ENCODE measurements around the gene DRC1. TPM values are rescaled to one million over a fixed set of nuclear protein-coding genes. Genes with fewer than 3 reads are reported as not detected.

DRC1 gene
- total RNA-seq, 8 experiments from 2014 or later, result 0.43 to 37.1 (median 0.58) TPM; not detected in 3

DNA sequence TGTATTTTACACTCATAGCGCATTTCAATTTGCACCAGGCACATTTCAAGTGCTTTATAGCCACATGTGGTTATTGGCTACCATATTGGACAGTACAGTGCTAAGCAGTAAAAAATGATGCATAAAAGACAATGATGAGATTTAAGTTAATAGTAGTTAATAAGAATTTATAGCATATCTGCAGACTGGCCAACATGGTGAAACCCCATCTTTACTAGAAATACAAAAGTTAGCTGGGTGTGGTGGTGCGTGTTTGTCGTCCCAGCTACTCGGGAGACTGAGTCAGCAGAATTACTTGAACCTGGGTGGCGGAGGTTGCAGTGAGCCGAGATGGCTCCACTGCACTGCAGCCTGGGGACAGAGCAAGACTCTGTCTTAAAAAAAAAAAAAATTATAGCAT is 9.7 kb downstream of the DRC1 start:
- Histone ChIP-seq H3K27ac (no peak overlapping the region), H3K4me3 (no peak overlapping the region), H3K4me1 (replicated peaks in 1 of 2) (no peaks in the 10 kb centered on the region)
- WGBS, 10 experiments, result 54 to 100% (median 85%) methylated on average over 2 to 6 of the region's 6 CpGs; no CpG with 5 or more reads in 2 of the 10 experiments
- in situ Hi-C loops (cut with MboI; ENCODE audit: low pct_unique_long_range_greater_than_20kb in 2 of 9, low sequenced_read_pairs in 9 of 9, unreplicated experiment in 9 of 9), result no loop called here
- no peak for ATAC-seq (replicated peaks in 6 of 8)

DNA sequence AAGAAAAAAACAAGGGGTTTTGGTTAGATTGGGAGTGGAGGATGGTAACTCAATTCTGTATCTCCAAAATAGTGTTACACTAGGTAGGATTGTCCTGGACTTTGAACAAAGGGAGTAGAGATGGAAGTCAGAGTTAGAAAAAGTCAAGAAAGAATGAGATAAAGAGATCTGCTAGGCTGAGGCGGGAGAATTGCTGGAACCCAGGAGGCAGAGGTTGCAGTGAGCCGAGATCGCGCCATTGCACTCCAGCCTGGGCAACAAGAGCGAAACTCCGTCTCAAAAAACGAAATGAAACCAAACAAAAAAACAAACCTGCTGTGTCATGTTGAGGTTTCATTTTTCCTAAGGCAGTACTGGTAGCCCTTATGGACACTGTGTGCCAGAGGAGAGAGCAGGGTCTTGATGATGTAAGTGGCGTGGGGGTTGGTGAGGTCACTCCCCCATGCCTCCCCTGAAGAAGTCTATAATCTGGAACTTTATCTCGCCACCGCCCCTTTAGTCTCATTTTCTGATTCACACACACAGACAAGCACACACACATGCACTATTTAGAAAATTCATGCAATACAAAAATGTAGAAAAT is 10.5 kb downstream of the DRC1 start:
- Histone ChIP-seq H3K27ac (no peak overlapping the region), H3K4me1 (replicated peaks in 1 of 2) (no peaks in the 10 kb centered on the region), H3K4me3 (no peak overlapping the region)
- ATAC-seq (replicated peaks in 6 of 8), result peak in 1 of 8 experiments; percentile 41
- in situ Hi-C loops (cut with MboI; ENCODE audit: low pct_unique_long_range_greater_than_20kb in 2 of 9, low sequenced_read_pairs in 9 of 9, unreplicated experiment in 9 of 9), result no loop called here
- WGBS, 10 experiments, result 43 to 100% (median 89%) methylated on average over 2 to 10 of the region's 10 CpGs; no CpG with 5 or more reads in 2 of the 10 experiments

DNA sequence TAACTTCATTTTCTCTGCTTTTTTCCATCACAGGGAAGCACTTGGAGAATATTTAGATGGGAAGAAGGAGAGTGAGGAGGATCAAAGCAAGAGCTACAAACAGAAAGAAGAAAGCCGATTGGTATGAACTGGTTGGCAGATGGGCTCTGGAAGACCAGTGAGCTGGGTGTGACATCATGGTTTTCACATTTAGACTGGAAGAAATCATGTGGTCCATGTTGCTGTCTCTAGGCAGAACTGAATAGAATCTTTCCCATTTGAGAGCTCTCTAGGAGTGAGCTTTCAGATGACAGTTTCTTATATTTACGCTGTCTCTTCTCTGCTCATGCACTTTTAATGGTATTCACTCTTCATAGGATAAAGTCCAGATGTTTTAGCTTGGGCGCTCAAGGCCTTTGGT is 12.6 kb downstream of the DRC1 start:
- Histone ChIP-seq H3K27ac (no peak overlapping the region), H3K4me3 (no peak overlapping the region), H3K4me1 (replicated peaks in 1 of 2) (no peaks in the 10 kb centered on the region)
- in situ Hi-C loops (cut with MboI; ENCODE audit: low pct_unique_long_range_greater_than_20kb in 2 of 9, low sequenced_read_pairs in 9 of 9, unreplicated experiment in 9 of 9), result no loop called here
- WGBS, 10 experiments, result 43 to 100% (median 83%) methylated on average over 1 to 3 of the region's 3 CpGs; no CpG with 5 or more reads in 1 of the 10 experiments
- peak; percentile 82 to 96 (median 91) for ATAC-seq (replicated peaks in 6 of 8)

DNA sequence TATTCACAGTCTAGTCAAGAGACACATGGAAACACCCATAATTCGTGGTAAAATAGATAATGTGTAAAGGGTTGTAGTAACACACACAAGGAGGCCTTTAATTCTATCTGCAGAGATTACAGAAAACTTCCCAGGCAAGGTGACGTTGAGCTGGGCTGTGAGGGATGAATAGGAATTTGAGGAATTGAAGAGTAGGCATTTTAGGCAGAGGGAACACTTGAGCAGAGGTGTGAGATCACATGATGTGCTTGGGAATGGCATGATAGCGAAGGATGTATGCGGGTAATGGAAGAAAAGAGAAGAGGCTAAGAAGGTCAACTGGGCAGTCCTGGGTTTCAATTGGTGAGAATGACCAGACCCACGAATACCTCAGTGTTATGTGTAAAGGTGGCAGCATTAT is 20.2 kb downstream of the DRC1 start:
- Histone ChIP-seq H3K27ac (no peak overlapping the region), H3K4me3 (no peak overlapping the region), H3K4me1 (replicated peaks in 1 of 2) (peaks cover 2 to 3% of the 10 kb centered on the region in 2 donors)
- in situ Hi-C loops (cut with MboI; ENCODE audit: low pct_unique_long_range_greater_than_20kb in 2 of 9, low sequenced_read_pairs in 9 of 9, unreplicated experiment in 9 of 9), result no loop called here
- no peak for ATAC-seq (replicated peaks in 6 of 8)
- WGBS, 10 experiments, result 21 to 100% (median 75%) methylated on average over 1 to 5 of the region's 5 CpGs; no CpG with 5 or more reads in 4 of the 10 experiments

DNA sequence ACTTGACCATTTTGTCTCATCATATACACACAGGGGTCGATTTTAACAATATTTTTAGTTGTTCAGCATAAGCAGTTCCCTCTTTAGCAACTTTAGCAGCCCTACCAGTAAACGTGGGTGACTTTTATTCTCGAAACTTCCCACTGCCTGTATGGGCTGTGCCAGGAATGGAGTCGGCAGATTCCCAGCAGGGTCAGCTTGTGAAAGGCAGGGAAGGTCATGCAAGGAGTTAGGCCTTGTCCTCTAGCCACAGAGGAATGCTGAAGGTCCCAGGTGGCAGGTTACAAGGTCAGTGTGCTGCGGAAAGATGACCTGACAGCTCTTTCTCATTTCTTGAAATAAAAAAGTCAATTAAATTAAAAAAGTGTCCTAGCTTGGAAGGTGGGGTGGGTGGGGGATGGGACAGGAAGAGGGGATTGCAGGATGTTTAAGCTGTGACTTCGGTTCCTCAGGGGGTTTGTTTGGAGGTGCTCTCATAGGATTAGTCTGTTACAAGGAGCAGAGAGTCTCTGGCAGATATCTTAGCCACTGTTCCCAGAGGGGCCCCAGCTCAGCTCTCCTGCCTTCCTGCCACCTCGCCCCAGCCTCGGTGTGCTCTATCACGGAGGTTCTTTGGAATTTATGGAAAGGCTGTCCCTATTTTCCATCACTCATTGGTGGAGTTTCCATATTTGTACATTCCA is 21.4 kb downstream of the DRC1 start:
- Histone ChIP-seq H3K27ac (no peak overlapping the region), H3K4me3 (no peak overlapping the region), H3K4me1 (replicated peaks in 1 of 2) (peaks cover 2 to 3% of the 10 kb centered on the region in 2 donors)
- in situ Hi-C loops (cut with MboI; ENCODE audit: low pct_unique_long_range_greater_than_20kb in 2 of 9, low sequenced_read_pairs in 9 of 9, unreplicated experiment in 9 of 9), result no loop called here
- ATAC-seq (replicated peaks in 6 of 8), result peak in 1 of 8 experiments; percentile 34
- 0 to 63% (median 19%) methylated on average over 3 to 5 of the region's 9 CpGs; no CpG with 5 or more reads in 4 of the 10 experiments for WGBS, 10 experiments

DNA sequence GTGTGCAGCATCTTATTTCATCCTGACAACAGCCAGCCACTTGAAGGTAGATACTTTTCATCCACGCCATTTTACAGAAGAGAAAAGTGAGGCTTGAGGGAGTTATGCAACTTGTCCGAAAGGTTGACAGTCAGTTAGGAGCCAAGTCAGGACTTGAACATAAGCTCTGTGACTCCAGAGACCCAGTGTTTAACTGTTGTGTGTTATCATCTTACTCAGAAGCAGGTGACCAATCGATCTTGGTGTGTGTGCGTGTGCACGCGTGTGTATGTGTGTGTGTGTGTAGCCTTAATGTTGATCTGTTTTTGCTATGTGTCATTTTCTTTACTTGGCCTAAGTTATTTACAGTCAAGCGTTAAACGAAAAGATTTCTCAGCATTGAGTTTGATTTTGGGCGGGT is 22.0 kb downstream of the DRC1 start:
- 47 to 97% (median 91%) methylated on average over 1 to 9 of the region's 9 CpGs for WGBS, 10 experiments
- in situ Hi-C loops (cut with MboI; ENCODE audit: low pct_unique_long_range_greater_than_20kb in 2 of 9, low sequenced_read_pairs in 9 of 9, unreplicated experiment in 9 of 9), result no loop called here
- Histone ChIP-seq H3K4me3 (no peak overlapping the region), H3K4me1 (replicated peaks in 1 of 2) (peaks cover 2 to 3% of the 10 kb centered on the region in 2 donors), H3K27ac (no peak overlapping the region)
- ATAC-seq (replicated peaks in 6 of 8), result no peak

DNA sequence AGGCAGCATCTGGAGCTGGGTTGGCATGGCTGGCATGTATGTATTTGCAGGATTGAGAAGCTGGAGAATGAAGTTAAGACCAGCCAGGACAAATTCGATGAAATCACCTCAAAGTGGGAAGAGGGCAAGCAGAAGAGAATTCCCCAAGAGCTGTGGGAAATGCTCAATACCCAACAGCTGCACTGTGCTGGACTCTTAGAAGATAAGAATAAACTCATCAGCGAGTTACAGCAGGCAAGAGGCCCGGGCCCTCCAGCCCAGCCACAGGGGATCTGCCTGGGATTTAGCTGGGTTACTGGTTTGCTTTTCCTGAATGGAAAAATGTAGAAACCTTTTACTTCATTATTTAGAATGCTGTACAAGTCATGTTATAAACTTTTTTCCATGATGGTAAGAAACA is 22.5 kb downstream of the DRC1 start:
- H3K27ac ChIP-seq, result no peak overlapping the region
- no peak overlapping the region for H3K4me3 ChIP-seq
- ATAC-seq (replicated peaks in 6 of 8), result no peak
- peaks cover 2 to 3% of the 10 kb centered on the region in 2 donors for H3K4me1 ChIP-seq (replicated peaks in 1 of 2)
- WGBS, 10 experiments, result 33 to 90% (median 83%) methylated on average over 1 to 3 of the region's 3 CpGs; no CpG with 5 or more reads in 5 of the 10 experiments
- in situ Hi-C loops (cut with MboI; ENCODE audit: low pct_unique_long_range_greater_than_20kb in 2 of 9, low sequenced_read_pairs in 9 of 9, unreplicated experiment in 9 of 9), result no loop called here

DNA sequence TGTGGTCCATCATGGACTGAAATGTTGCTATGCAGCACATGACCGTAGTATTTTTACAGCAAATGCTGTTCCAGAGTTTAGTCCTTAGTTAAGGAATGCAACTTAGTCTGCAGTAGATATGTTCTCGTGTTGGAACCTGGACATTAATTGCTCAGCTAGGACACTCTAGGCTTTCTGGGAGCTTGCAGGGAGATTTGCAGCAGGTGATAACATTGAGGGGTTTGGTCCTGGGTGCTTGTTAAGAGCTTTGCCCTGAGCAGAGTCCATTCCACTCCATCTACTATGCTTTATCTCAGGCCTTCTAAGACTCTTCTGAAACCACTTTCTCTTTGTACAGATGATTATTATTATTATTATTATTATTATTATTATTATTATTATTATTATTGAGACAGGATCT is 27.1 kb downstream of the DRC1 start:
- no peak for ATAC-seq (replicated peaks in 6 of 8)
- no peak overlapping the region for H3K4me3 ChIP-seq
- in situ Hi-C loops (cut with MboI; ENCODE audit: low pct_unique_long_range_greater_than_20kb in 2 of 9, low sequenced_read_pairs in 9 of 9, unreplicated experiment in 9 of 9), result no loop called here
- no peak overlapping the region for H3K27ac ChIP-seq
- H3K4me1 ChIP-seq (replicated peaks in 1 of 2), result no peaks in the 10 kb centered on the region
- 44 to 100% (median 96%) methylated on average over 1 to 2 of the region's 2 CpGs; no CpG with 5 or more reads in 4 of the 10 experiments for WGBS, 10 experiments

DNA sequence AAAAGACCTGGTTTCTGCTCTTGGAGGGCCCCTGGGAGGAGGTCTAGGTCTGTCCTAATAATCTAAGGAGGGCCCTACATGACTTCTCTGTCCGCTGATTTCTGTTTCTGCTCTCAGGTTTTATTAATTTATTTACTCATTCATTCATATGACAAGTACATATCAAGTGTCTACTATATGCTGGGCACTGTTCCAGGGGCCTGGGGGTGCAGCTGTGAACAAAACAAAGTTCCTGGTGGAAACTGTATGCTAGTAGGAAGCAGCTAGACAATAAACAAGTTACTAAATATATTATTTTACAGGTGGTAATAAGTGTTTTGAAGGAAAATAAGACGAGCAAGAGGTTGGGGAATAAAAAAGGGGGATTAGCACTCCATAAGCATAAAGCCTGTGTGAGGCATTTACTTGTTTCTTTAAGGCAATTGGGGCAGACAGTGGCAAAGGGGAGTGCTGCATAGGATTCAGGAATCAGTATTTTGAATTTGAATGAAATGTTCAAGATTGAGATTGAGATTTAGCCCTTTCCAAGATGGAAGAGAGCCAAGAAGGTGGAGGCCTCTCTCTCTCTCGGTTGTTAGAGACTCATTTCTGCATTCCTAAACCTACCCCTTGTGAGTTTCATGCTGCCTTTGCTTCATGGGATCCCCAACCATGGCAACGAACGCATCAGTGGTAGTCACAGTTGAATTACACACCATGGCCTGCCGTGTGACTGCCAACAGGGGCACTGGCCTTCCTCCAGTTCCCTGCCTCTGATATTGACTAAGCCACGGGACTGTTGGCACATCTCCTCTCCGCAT is 28.3 kb downstream of the DRC1 start:
- in situ Hi-C loops (cut with MboI; ENCODE audit: low pct_unique_long_range_greater_than_20kb in 2 of 9, low sequenced_read_pairs in 9 of 9, unreplicated experiment in 9 of 9), result no loop called here

DNA sequence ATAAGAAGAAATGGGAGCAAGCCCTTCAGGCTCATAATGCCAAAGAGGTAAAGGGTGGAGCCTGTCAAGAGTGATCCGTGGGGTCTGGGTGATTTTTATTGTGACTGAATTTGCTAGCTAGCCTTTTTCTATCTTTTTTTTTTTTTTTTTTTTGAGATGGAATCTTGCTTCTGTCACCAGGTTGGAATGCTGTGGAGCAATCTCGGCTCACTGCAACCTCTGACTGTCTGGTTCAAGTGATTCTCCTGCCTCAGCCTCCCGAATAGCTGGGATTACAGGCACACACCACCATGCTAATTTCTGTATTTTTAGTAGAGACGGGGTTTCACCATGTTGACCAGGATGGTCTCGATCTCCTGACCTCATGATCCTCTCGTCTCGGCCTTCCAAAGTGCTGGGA is 29.1 kb downstream of the DRC1 start:
- Histone ChIP-seq H3K27ac (no peak overlapping the region), H3K4me3 (no peak overlapping the region), H3K4me1 (replicated peaks in 1 of 2) (no peaks in the 10 kb centered on the region)
- WGBS, 10 experiments, result 0 to 100% (median 80%) methylated on average over 1 to 4 of the region's 7 CpGs; no CpG with 5 or more reads in 1 of the 10 experiments
- ATAC-seq (replicated peaks in 6 of 8), result no peak
- in situ Hi-C loops (cut with MboI; ENCODE audit: low pct_unique_long_range_greater_than_20kb in 2 of 9, low sequenced_read_pairs in 9 of 9, unreplicated experiment in 9 of 9), result no loop called here

More for the DNA sequence above, 28.3 kb downstream of the DRC1 start:
- H3K4me1 ChIP-seq (replicated peaks in 1 of 2), result no peaks in the 10 kb centered on the region
- no peak overlapping the region for H3K4me3 ChIP-seq
- WGBS, 10 experiments, result 0 to 84% (median 58%) methylated on average over 1 to 7 of the region's 8 CpGs
- H3K27ac ChIP-seq, result no peak overlapping the region
- peak; percentile 28 to 99 (median 50) for ATAC-seq (replicated peaks in 6 of 8)

DNA sequence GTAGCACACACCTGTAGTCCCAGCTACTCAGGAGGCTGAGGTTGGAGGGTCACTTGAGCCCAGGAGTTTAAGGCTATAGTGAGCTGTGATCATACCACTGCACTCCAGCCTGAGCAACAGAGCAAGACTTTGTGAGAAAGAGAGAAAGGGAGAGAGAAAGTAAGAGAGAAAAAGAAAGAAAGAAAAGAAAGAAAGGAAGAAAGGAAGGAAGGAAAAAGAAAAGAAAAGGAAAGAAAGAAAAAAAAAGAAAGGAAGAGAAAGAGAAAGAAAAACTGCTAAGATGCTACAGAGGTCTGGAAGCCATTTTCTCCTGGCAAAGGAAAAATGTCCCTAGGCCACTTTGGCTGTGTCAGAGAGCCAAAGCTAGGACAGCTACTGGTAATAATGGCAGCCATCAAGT is 30.6 kb downstream of the DRC1 start:
- Histone ChIP-seq H3K4me1 (replicated peaks in 1 of 2) (no peaks in the 10 kb centered on the region), H3K4me3 (no peak overlapping the region), H3K27ac (no peak overlapping the region)
- in situ Hi-C loops (cut with MboI; ENCODE audit: low pct_unique_long_range_greater_than_20kb in 2 of 9, low sequenced_read_pairs in 9 of 9, unreplicated experiment in 9 of 9), result no loop called here
- ATAC-seq (replicated peaks in 6 of 8), result peak in 1 of 8 experiments; percentile 20

DNA sequence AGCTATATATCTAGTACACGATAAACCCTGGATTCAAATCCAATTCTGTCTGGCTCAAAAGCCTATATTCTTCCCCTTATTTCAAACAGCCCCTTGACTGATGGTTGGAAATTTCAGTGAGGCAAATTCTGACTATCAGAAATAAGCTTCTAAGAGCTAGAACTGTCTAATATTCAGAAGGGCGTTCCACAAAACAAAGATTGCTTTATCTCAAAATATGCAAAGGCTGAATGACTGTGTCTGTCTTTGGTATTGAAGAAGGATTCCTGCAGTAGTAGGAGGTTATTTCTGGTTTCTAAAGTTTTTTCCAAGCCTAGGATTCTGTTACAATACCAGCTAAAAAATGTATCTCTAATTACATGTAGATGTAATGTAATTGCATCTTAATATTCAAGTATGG is 31.1 kb downstream of the DRC1 start:
- no peak overlapping the region for H3K4me3 ChIP-seq
- H3K27ac ChIP-seq, result no peak overlapping the region
- H3K4me1 ChIP-seq (replicated peaks in 1 of 2), result no peaks in the 10 kb centered on the region
- 0 to 70% (median 52%) methylated on average over 1 to 2 of the region's 2 CpGs; no CpG with 5 or more reads in 2 of the 10 experiments for WGBS, 10 experiments
- in situ Hi-C loops (cut with MboI; ENCODE audit: low pct_unique_long_range_greater_than_20kb in 2 of 9, low sequenced_read_pairs in 9 of 9, unreplicated experiment in 9 of 9), result no loop called here
- ATAC-seq (replicated peaks in 6 of 8), result peak in 2 of 8 experiments; percentile 69 to 75

DNA sequence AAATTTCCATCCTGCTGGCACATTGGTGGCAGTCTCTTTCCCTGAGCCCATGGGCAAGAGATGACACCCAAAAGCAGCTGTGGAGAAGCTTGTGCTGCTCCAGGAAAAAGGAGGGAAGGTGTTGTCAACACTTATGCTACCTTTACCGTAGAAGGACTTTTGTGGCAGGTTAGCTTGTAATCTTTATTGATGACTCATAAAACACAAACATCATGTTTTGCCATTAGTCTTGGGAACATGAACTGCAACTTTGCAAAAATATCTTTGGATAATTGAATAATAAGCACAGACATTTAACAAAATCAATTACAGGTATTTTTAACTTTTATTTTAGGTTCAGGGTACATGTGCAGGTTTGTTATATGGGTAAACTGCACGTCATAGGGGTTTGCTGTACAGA is 33.4 kb downstream of the DRC1 start:
- no peak overlapping the region for H3K27ac ChIP-seq
- WGBS, 10 experiments, result 50 to 100% (median 74%) methylated on average over 1 to 2 of the region's 2 CpGs; no CpG with 5 or more reads in 4 of the 10 experiments
- no peak for ATAC-seq (replicated peaks in 6 of 8)
- in situ Hi-C loops (cut with MboI; ENCODE audit: low pct_unique_long_range_greater_than_20kb in 2 of 9, low sequenced_read_pairs in 9 of 9, unreplicated experiment in 9 of 9), result no loop called here
- no peak overlapping the region for H3K4me3 ChIP-seq
- no peaks in the 10 kb centered on the region for H3K4me1 ChIP-seq (replicated peaks in 1 of 2)
